ENCODE measurements around the gene HAUS7.

HAUS7 gene

GRCh38 chrX:153470411-153471363 lies at the start of gene HAUS7:
HAUS7 (minus strand) TSS chrX:153470576; CDS start chrX:153470557, 19 bp downstream.
- FAIRE-seq, result no peak

GRCh38 chrX:153519569-153520286 lies 49.4 kb upstream of the HAUS7 start:
- FAIRE-seq, result no peak

- FAIRE-seq, result no peak
These were observed 47.8 kb upstream of the HAUS7 start for GRCh38 chrX:153517946-153518834.

- no peak for FAIRE-seq
These were observed 47.0 kb upstream of the HAUS7 start, which contains the start of gene ATP2B3 for GRCh38 chrX:153517423-153517822. ATP2B3 (plus strand) TSS chrX:153517642; CDS start chrX:153536248, 18,606 bp downstream.

GRCh38 chrX:153516073-153516472 lies 45.7 kb upstream of the HAUS7 start:
- no peak for FAIRE-seq

GRCh38 chrX:153515435-153515834 lies 45.1 kb upstream of the HAUS7 start:
- no peak for FAIRE-seq

GRCh38 chrX:153514259-153514658 lies 43.9 kb upstream of the HAUS7 start:
- no peak for FAIRE-seq

GRCh38 chrX:153513265-153513664 lies 42.9 kb upstream of the HAUS7 start:
- FAIRE-seq, result no peak

- FAIRE-seq, result no peak
These were observed 42.1 kb upstream of the HAUS7 start for GRCh38 chrX:153512501-153512893.

- no peak for FAIRE-seq
These were observed 41.6 kb upstream of the HAUS7 start for GRCh38 chrX:153511784-153512500.

GRCh38 chrX:153510383-153510782 lies 40.0 kb upstream of the HAUS7 start:
- no peak for FAIRE-seq

GRCh38 chrX:153509592-153509991 lies 39.2 kb upstream of the HAUS7 start:
- no peak for FAIRE-seq

GRCh38 chrX:153507484-153508178 lies 37.3 kb upstream of the HAUS7 start:
- no peak for FAIRE-seq

- FAIRE-seq, result no peak
These were observed 35.0 kb upstream of the HAUS7 start for GRCh38 chrX:153505361-153505760.

- FAIRE-seq, result no peak
These were observed 34.2 kb upstream of the HAUS7 start for GRCh38 chrX:153504445-153505016.

GRCh38 chrX:153502796-153503195 lies 32.4 kb upstream of the HAUS7 start:
- no peak for FAIRE-seq

- no peak for FAIRE-seq
These were observed 31.8 kb upstream of the HAUS7 start for GRCh38 chrX:153502131-153502530.

GRCh38 chrX:153501530-153501929 lies 31.2 kb upstream of the HAUS7 start:
- no peak for FAIRE-seq

- FAIRE-seq, result no peak
These were observed 30.4 kb upstream of the HAUS7 start for GRCh38 chrX:153500676-153501280.

- FAIRE-seq, result no peak
These were observed 29.5 kb upstream of the HAUS7 start for GRCh38 chrX:153499876-153500275.

GRCh38 chrX:153499341-153499740 lies 29.0 kb upstream of the HAUS7 start:
- no peak for FAIRE-seq
